Spleen (tissue), 11 donors: ENCODE data around the gene COL1A1. TPM values are rescaled to one million over a fixed set of nuclear protein-coding genes. Genes with fewer than 3 reads are reported as not detected.

Experiments
- DNase-seq: peaks from one replicate; pipeline ENCODE4 v3.0.0-alpha.2; 2020
- H3K27ac ChIP-seq, 8 donors: fragments of 200-600 bp; sonication (generic) in 7 of 8; 1 replicate in 4 of 8; 2 replicates in 4 of 8; pipeline versions ENCODE4 v1.5.0 to v1.8.0; 2016 to 2021; ENCODE audit warnings: inconsistent platforms in 4 of 8, mild to moderate bottlenecking in 4 of 8, moderate library complexity in 1 of 8
- H3K27me3 ChIP-seq, 7 donors: fragments of 200-600 bp; sonication (generic) in 6 of 7; replicated peaks in 1 of 7; 1 replicate in 4 of 7; 2 replicates in 3 of 7; pipeline versions ENCODE4 v1.5.0 to v1.8.0; 2016 to 2021; ENCODE audit warnings: inconsistent platforms in 3 of 7, mild to moderate bottlenecking in 1 of 7
- H3K36me3 ChIP-seq, 6 donors: fragments of 200-600 bp; sonication (generic) in 5 of 6; 1 replicate in 4 of 6; 2 replicates in 2 of 6; pipeline versions ENCODE4 v1.5.0 to v1.8.0; 2016 to 2021; ENCODE audit warnings: inconsistent platforms in 2 of 6
- H3K4me1 ChIP-seq, 6 donors: fragments of 200-600 bp; sonication (generic) in 5 of 6; 1 replicate in 3 of 6; 2 replicates in 3 of 6; pipeline versions ENCODE4 v1.5.0 to v1.8.0; 2016 to 2021; ENCODE audit warnings: inconsistent platforms in 3 of 6
- H3K4me3 ChIP-seq, 8 donors: fragments of 200-600 bp; sonication (generic) in 7 of 8; 1 replicate in 4 of 8; 2 replicates in 4 of 8; pipeline versions ENCODE4 v1.5.0 to v1.8.0; 2016 to 2021; ENCODE audit warnings: inconsistent platforms in 4 of 8, mild to moderate bottlenecking in 4 of 8, moderate library complexity in 2 of 8
- H3K9me3 ChIP-seq, 8 donors: fragments of 200-600 bp; sonication (generic) in 7 of 8; 1 replicate in 4 of 8; 2 replicates in 4 of 8; pipeline versions ENCODE4 v1.5.0 to v1.8.0; 2016 to 2021; ENCODE audit warnings: inconsistent platforms in 4 of 8
- POLR2A ChIP-seq, 3 donors: fragments of 450-650 bp; IDR thresholded peaks; one replicate each; pipeline ENCODE4 v1.5.1; 2017; ENCODE audit warnings: antibody characterized with exemption in 3 of 3, mild to moderate bottlenecking in 1 of 3
- POLR2AphosphoS5 ChIP-seq, 3 donors: sonication (generic); formaldehyde crosslinking; IDR thresholded peaks; one replicate each; pipeline ENCODE4 v1.5.1; 2017; ENCODE audit warnings: antibody characterized with exemption in 3 of 3
- WGBS, 5 donors: extraction: QIAGEN DNeasy Blood & Tissue Kit in 3 of 5; methylation state at CpG; one replicate each; pipeline versions ENCODE4 v1.1.5 to v1.1.7; 2013 to 2018; 5-methylcytosine and 5-hydroxymethylcytosine counted together
- intact Hi-C: fragments of 100-400 bp; cut with DNase I; formaldehyde crosslinking; loops from one replicate; pipeline ENCODE4 v1.15.0; 2023; ENCODE audit warnings: low total_unique reads
- polyA plus RNA-seq, 3 donors: library from polyadenylated mRNA; stranded (reverse); fragments of 200-250 nt; gene quantifications; one replicate each; pipeline ENCODE4 v1.2.1, GENCODE V29; 2013
- total RNA-seq, 7 donors: library from RNA; depleted of rRNA in 3 of 7; stranded (reverse); fragments of >200 nt in 3 of 7; fragmentation: NEBNext Ultra II Directional in 4 of 7; extraction: Animal tissue kit (Norgen Biotek cat#: 25700) in 4 of 7; gene quantifications; one replicate each; pipeline versions ENCODE4 v1.1.0 to v1.2.1, GENCODE V29; 2016 to 2021
- TF ChIP-seq, protein P1 (sequence below), 11 experiments: fragments of 200-600 bp in 7 of 11; fragments of 450-650 bp in 4 of 11; sonication (generic) in 4 of 11; IDR thresholded peaks in 8 of 11; conservative IDR thresholded peaks in 3 of 11; 1 replicate in 7 of 11; 2 replicates in 4 of 11; pipeline versions ENCODE4 v1.4.0 to v1.8.0; 2016 to 2021; ENCODE audit warnings: antibody characterized with exemption in 11 of 11, inconsistent platforms in 4 of 11, mild to moderate bottlenecking in 1 of 11
- donor health status: healthy with polysubstance abuse.
- donor health status: DM: no; HTN: no; CAD: no; lungs with moderate emphysema.
- donor health status: DM: no; HTN: no; CAD: no.
- donor health status: Bipolar disorder and iron deficiency.
- donor health status: healthy.
- donor health status: DM: no; HTN: no; CAD: no.
- donor health status: DM: yes; HTN: yes; CAD: no.

COL1A1 gene
- total and polyA plus RNA-seq, 10 donors = 7.1 to 458 (median 46.9) TPM

DNA sequence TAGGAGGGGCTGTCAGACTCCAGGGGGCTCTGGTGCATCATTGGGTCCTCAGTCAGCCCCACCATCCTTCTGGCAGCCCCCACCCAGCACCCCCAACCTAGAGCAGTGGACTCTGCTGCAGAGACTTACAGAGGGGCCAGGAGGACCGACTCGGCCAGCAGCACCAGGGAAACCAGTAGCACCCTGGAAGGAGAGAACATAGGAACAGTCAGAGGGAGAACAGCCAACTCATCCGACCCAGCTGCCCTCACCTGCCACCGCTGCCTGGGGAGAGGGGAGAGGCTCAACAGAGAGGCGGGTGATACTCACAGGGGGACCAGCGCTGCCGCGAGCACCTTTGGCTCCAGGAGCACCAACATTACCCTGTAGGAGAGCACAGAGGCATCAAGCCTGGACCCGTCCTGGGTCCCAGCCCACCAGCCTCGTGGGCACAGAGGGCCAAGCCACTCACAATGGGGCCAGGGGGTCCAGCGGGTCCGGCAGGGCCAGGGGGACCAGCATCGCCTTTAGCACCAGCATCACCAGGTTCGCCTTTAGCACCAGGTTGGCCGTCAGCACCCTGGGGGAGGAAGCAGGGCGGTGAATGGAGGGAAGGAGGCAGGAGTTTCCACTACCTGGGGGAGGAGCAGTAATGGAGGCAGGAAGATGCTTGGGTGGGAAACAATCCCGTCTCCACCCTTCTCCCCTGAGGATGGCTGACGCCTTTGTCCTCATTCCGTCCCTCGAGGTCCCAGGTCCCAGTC, 11.7 kb downstream of the COL1A1 start:
- H3K36me3 ChIP-seq = peaks cover 0 to 93% (median 0%) of the 10 kb centered on the region in 6 donors
- no peak for DNase-seq
- intact Hi-C loops = no loop called here
- H3K27ac ChIP-seq = no peak overlapping the region
- H3K9me3 ChIP-seq = no peaks in the 10 kb centered on the region
- WGBS, 5 donors = 82 to 89% (median 84%) methylated on average over 15 to 20 of the region's 20 CpGs
- peaks cover 0 to 2% (median 0%) of the 10 kb centered on the region in 7 donors for H3K27me3 ChIP-seq
- no peak for TF ChIP-seq POLR2A (IDR thresholded peaks at IDR 0.05)
- TF ChIP-seq POLR2AphosphoS5 (IDR thresholded peaks at IDR 0.05) = peak in 1 of 3 donors; percentile 9
- H3K4me3 ChIP-seq = no peak overlapping the region
- H3K4me1 ChIP-seq = peaks cover 0 to 25% (median 10%) of the 10 kb centered on the region in 6 donors

DNA sequence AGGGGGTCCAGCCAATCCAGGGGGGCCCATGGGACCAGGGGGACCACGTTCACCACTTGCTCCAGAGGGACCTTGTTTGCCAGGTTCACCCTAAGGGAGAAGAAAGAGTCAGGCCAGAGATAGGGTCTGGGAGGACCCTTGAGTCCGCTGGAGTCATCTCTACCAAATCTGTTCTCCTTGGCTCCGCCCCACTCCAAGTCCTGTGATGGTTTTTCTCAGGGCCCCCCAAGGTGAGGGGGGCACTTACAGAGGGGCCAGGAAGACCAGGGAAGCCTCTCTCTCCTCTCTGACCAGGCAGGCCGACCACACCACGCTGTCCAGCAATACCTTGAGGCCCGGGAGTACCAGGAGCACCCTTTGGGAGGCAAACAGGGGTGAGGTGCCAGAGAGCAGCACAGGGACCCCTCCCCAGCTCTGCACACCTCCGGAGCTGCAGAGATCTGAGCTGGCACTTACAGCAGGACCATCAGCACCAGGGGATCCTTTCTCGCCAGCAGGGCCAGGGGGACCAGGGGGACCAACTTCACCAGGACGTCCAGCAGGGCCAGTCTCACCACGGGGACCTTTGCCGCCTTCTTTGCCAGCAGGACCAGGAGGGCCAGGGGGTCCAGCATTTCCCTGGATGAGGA, 12.4 kb downstream of the COL1A1 start:
- H3K27me3 ChIP-seq = no peaks in the 10 kb centered on the region
- no peaks in the 10 kb centered on the region for H3K9me3 ChIP-seq
- H3K27ac ChIP-seq = no peak overlapping the region
- H3K4me3 ChIP-seq = no peak overlapping the region
- WGBS, 5 donors = 68 to 85% (median 79%) methylated on average over 6 to 11 of the region's 11 CpGs
- peaks cover 4 to 32% (median 16%) of the 10 kb centered on the region in 6 donors for H3K4me1 ChIP-seq
- intact Hi-C loops = no loop called here
- peaks cover 0 to 86% (median 0%) of the 10 kb centered on the region in 6 donors for H3K36me3 ChIP-seq
- TF ChIP-seq, protein P1, sequence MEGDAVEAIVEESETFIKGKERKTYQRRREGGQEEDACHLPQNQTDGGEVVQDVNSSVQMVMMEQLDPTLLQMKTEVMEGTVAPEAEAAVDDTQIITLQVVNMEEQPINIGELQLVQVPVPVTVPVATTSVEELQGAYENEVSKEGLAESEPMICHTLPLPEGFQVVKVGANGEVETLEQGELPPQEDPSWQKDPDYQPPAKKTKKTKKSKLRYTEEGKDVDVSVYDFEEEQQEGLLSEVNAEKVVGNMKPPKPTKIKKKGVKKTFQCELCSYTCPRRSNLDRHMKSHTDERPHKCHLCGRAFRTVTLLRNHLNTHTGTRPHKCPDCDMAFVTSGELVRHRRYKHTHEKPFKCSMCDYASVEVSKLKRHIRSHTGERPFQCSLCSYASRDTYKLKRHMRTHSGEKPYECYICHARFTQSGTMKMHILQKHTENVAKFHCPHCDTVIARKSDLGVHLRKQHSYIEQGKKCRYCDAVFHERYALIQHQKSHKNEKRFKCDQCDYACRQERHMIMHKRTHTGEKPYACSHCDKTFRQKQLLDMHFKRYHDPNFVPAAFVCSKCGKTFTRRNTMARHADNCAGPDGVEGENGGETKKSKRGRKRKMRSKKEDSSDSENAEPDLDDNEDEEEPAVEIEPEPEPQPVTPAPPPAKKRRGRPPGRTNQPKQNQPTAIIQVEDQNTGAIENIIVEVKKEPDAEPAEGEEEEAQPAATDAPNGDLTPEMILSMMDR (IDR thresholded peaks at IDR 0.05 in 8 of 11, conservative IDR thresholded peaks at IDR 0.05 in 3 of 11) = no peak
- TF ChIP-seq POLR2A (IDR thresholded peaks at IDR 0.05) (no peak), POLR2AphosphoS5 (IDR thresholded peaks at IDR 0.05) (no peak)
- no peak for DNase-seq

DNA sequence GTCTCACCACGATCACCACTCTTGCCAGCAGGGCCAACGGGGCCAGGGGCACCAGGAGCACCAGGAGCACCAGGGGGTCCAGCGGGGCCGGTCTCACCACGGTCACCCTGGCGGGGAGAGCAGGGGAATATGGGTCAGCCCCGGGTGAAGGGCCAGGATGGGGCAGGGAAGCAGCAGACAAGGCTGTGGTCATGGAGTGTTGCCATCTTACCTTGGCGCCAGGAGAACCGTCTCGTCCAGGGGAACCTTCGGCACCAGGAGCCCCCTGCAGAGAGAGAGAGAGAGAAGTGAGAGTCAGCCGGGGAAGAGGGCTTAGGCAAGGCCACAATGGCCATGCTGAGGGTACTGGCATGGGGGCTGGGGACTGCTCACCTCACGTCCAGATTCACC, 12.9 kb downstream of the COL1A1 start:
- 70 to 85% (median 79%) methylated on average over 10 to 13 of the region's 13 CpGs for WGBS, 5 donors
- DNase-seq = no peak
- no peak for TF ChIP-seq POLR2AphosphoS5 (IDR thresholded peaks at IDR 0.05)
- TF ChIP-seq POLR2A (IDR thresholded peaks at IDR 0.05) = no peak
- TF ChIP-seq, protein P1 (IDR thresholded peaks at IDR 0.05 in 8 of 11, conservative IDR thresholded peaks at IDR 0.05 in 3 of 11) = no peak
- intact Hi-C loops = no loop called here
- peaks cover 0 to 81% (median 0%) of the 10 kb centered on the region in 6 donors for H3K36me3 ChIP-seq
- H3K9me3 ChIP-seq = no peaks in the 10 kb centered on the region
- H3K27ac ChIP-seq = peak overlapping the region in 1 of 8 donors; percentile 3
- H3K4me3 ChIP-seq = no peak overlapping the region
- peaks cover 7 to 37% (median 22%) of the 10 kb centered on the region in 6 donors for H3K4me1 ChIP-seq
- H3K27me3 ChIP-seq = no peaks in the 10 kb centered on the region

DNA sequence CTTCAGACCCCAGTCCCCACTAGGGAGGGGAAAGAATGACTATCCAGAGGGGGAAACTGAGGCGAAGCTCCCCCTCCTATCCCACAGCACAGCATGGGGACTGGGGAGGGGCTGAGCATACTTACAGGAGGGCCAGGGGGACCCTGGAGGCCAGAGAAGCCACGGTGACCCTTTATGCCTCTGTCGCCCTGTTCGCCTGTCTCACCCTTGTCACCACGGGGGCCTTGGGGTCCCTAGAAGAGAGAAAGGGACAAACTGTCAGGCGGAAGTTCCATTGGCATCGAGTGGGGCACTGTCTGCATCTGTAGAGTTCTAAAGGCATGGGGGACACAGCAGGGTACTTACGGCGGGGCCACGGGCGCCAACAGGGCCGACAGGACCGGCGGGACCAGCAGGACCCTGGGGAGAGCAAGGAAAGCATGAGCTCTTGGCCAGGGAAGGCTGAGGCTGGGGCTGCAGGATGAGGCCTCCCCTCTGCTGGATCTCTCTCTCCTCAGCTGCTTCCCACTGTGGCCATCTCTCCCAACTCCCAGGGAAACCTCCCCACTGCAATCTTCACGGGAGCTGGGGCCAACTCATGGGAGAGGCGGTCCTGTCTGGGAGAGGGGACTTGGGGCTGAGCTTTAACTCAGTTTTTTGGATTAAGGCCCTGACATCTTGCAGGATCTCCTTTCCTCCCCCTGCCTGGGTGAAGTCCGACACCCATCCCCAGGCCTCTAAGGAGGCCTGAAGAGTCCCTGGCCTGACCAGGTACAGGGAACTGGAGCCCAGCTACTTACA, 13.5 kb downstream of the COL1A1 start:
- 79 to 93% (median 89%) methylated on average over 17 of the region's 17 CpGs for WGBS, 5 donors
- Histone ChIP-seq H3K27ac (no peak overlapping the region), H3K4me1 (peaks cover 7 to 40% (median 26%) of the 10 kb centered on the region in 6 donors), H3K4me3 (no peak overlapping the region), H3K36me3 (peaks cover 0 to 76% (median 0%) of the 10 kb centered on the region in 6 donors), H3K27me3 (no peaks in the 10 kb centered on the region), H3K9me3 (no peaks in the 10 kb centered on the region)
- DNase-seq = no peak
- intact Hi-C loops = no loop called here
- TF ChIP-seq, protein P1 (IDR thresholded peaks at IDR 0.05 in 8 of 11, conservative IDR thresholded peaks at IDR 0.05 in 3 of 11) = no peak
- no peak for TF ChIP-seq POLR2A (IDR thresholded peaks at IDR 0.05)
- no peak for TF ChIP-seq POLR2AphosphoS5 (IDR thresholded peaks at IDR 0.05)
